Stimulated activated CD4-positive, alpha-beta T cell treated with anti-CD3 and anti-CD28 coated beads, Interleukin-4, amount 100 ng/mL, for 48 hours (primary cell): Measurements from ENCODE around the gene KCNE1.
A peak's percentile ranks its signal among the peaks of the same experiment; 100 is the strongest.
"Not testable (repeated sequence)": the region's sequence is repeated elsewhere in the genome, so short reads cannot be mapped to it uniquely, and the experiment has no call there.

Experiments used
- DNase-seq, 2 donors: peaks; one replicate each; pipeline ENCODE4 v3.0.0-alpha.2; 2020; ENCODE audit warnings: low read depth in 2 of 2

The KCNE1 gene

DNA sequence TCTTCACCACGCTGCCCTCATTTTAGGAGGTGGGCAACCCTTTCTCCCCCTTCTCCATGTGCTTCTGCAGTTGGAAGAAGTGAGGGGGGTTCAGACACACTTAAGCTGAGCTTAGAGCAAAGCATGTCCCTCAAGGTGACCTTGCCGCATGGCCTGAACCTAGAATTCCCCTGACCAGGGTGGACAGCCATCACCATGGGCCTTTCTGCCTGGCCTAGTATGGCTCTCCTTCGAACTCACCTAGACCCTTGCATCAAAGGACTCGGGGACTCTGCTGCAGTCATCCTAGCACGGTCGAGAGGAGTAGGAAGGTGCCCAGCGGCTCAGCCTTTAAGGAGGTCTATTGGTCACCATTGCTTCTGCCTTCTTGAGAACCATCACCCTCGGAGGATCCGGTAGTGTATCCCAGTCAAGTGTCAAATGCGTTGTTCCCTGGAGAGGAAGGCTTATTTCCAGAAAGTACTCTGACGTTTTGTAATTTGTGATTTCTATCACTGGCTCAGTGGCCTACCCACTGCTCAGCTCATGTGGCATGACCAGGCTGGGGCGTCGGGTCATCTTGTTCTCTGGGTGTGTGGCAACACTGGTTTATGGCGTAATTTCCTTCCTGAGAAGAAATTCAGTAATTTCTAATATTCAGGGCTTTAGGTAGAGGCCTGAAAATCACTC, at the start of gene KCNE1:
TSS of gene KCNE1 (minus strand) at position 424 of the 669 bp plus-strand sequence. CDS start 62,576 bp downstream, outside the sequence.
- DNase-seq = no peak

DNA sequence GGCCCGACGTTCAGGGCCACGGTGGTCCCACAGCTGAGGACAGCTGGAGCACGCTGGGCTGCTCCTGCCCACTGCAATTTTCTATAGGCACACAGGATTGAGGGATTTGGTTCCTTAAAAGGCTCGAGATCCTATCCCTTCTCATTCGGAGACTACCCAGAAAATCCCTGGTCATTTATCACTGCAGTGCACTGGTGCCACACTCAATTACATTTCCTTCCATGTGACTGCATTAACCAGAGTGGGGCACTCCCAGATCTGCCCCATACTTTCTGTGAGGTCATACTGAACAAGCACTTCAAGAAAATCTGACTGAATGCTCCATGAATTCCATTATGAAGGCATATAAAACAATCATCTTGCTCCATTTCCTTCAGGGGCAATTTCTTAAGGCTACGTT, 49.8 kb upstream of the KCNE1 start:
- DNase-seq = no peak

GRCh38 chr21:34560609-34561008, 48.6 kb upstream of the KCNE1 start:
- DNase-seq = no peak

DNA sequence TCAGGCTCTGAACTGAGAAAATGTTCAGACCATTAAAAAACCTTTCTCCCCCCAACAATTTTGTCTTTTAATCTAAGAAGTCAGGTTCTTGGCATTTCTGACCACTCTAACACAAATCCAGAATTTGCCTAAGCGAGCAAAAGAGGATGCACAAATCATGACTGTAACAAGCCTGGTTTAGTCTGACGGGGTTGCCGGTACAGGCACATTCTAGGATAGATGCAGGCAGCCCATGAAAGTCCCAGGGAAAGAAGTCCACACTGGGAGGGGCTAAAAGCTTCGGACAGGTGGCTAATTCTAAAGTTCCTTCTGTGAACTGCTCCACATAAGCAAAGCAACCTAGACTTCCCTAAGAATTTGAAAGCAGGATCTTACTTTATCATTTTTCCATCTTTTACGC, 48.0 kb upstream of the KCNE1 start:
- no peak for DNase-seq

DNA sequence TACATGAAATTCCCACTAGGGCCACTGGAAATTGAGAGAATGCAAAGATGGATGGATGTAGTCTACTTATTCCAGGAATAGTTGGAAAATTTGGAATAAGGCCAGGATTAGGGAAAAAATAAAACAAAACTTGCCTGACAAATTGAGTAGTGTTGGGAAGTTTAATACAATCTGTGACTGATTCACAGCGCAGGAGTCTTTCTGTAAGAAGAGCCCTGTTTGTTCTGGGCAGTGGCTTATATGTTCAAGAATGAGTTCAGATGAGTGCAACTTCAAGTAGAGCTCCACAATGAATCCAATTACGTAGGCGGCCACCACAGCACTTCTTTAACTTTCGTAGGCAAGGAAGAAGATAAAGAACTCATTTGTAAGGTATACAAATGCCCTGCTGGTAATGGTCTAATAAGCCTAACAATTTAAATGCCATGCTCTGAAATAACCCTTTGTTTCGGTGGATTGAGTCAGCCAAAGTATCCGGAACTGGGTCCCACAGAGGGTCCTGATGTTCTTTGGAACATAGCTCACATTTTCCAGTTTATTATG, 47.1 kb upstream of the KCNE1 start:
- DNase-seq = no peak

DNA sequence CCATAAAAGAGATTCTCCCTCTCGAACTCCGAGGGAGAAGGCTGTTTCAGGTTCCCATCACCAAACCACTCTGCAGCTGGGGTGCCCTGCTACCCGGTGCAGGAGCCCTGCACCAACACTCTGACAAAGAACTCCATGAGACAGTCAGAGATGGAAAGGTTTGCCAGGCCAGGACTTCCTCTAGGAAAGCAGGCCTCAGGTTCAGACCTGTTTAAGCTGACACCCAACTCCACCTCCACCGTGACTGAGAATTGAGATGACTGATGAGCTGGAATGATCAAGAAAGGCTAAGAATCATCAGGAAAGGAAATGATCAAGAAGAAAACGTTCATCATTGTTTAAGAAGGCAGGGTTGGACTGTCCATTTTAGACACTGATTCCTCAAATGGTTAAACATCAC, 46.2 kb upstream of the KCNE1 start:
- DNase-seq = no peak

DNA sequence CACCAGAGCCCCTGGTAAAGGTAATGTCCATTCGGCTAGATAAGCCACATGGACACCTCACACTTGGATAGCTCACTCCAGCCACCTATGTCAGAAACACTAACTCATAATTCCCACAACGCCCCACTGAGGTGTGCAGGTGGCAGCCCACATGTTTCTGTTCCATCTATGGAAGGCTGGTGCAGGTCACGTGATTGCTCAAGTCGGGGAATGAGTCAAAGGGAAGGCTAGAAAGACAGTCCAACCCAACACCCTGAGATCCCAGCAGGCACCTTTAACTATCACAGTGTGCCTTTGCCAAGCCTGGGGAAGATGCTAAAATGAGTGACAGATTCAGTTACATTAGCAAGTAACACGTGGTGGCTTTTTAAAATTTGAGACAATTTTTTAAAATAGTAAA, 45.3 kb upstream of the KCNE1 start:
- no peak for DNase-seq

DNA sequence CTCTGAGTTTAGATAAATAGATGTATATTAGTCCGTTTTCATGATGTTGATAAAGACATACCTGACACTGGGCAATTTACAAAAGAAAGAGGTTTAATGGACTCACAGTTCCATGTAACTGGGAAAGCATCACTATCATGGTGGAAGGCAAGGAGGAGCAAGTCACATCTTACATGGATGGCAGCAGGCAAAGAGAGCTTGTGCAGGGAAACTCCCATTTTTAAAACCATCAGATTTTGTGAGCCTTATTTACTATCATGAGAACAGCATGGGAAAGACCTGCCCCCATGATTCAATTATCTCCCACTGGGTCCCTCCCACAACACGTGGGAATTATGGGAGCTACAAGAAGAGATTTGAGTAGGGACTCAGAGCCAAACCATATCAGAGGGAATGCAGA, 42.7 kb upstream of the KCNE1 start:
- DNase-seq = not testable (repeated sequence)

DNA sequence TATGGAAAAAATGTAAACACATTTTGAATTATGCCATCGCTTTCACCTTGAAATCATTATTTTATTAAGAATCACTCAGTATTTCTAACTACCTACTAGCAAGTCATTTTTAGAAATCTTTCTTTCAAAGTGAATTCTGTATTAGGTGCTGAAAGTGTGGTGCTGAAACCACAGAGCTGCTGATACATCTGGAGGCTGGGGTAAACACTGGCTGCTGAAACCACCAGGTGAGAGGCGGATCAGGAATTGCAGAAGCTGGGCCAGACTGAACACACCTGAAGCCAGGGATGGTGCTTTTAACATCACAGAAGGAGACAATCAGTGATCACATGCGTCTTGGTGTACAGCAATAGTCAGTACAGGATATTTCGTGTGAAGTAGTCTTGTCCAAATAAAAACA, 42.2 kb upstream of the KCNE1 start:
- DNase-seq = no peak

- no peak for DNase-seq
Measured at GRCh38 chr21:34553151-34553952, 41.3 kb upstream of the KCNE1 start.

GRCh38 chr21:34552360-34553098, 40.5 kb upstream of the KCNE1 start:
- no peak for DNase-seq

DNA sequence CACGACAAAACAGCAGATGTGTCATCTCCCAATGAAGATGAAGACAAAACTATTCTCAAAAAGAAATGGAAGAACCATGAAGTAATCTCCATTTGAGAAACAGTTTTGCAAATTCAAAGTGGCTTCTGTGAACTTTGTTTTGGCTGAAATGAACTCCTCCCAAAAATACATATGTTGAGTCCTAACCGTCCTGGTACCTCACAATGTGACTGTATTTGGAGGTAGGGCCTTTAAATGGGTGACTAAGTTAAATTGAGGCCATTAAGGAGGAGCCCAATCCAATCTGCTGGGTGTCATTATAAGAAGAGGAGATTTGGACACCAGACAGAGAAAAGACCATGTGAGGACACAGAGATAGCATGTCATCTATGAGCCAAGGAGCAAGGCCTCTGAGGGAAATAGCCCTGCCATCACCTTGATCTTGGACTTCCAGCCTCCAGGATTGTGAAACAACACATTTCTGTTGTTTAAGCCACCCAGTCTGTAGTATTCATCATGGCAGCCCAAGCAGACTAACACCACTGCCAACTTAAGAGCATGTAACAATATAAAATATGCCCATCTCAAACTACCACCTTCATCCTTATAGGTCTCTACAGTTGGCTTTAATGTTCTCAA, 38.3 kb upstream of the KCNE1 start:
- DNase-seq = no peak

DNA sequence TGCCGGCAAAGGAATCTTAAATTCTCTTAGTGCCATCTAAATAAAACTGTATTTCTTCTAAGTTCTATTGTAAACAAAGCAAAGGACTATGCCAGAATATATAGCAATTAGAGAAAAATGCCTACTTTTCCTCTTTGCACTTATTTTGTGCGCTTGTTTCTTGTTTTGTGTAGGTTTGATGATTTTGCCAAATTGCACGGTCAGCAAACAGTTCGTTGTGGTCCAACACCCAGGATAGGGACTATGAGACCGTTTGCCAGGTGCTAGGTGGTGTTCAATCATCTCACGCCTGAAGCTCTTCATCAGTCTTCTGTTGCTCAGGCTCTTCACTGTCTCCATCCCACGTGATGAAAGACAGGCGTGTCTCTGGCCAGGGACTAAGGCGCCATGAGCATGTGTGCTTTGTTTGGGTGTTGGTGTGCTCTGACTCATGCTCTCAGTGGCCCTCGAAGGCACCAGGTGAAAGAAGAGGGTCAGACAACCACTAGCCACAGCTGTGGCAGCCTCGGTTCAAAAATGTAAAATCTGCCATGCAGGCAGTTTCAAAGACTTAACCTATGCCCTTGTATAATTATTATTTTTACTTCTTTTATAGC, 36.9 kb upstream of the KCNE1 start:
- no peak for DNase-seq

- DNase-seq = no peak
Measured at GRCh38 chr21:34546542-34546941, 34.5 kb upstream of the KCNE1 start.

GRCh38 chr21:34545079-34545884, 33.3 kb upstream of the KCNE1 start:
- DNase-seq = no peak

DNA sequence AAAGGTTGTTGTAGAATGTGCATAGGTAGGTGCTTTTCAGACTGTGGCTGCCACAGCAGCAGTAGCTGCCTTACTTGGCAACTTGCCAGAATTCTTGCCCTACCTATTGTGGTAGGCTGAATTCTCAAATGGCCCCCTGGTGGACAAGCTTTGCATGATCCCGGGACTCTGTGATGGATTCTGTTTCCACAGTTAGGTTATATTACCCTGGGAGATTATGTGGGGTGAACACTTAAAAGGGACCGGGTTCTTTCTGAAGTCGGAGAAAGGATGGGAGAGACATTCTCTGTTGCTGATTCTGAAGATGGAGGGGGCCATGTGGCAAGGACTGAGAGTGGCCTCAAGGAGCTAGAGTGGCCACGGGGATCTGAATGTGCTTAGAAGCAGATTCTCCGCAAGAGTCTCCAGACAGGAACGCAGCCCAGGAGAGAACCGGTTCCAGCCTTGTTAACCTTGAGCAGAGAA, 32.1 kb upstream of the KCNE1 start:
- DNase-seq = peak; percentile 39 to 41

DNA sequence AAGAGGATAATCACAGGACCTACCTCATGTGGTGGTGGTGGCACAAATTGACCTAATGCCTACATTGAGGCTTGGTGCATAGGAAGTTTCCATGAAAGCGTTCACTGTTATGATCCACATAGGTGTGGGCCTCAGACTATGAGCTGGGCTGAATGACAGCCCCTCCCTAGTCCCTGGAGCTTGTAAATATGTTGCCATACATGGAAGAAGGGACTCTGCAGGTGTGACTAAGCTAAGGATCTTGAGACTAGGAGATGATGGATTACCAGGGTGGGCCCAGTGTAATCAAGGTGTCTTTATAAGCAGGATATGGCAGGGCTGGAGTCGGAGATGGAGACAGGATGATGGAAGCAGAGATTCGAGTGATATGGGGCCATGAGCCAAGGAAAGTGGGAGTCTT, 31.0 kb upstream of the KCNE1 start:
- DNase-seq = no peak

- no peak for DNase-seq
Measured at GRCh38 chr21:34540206-34540605, 28.2 kb upstream of the KCNE1 start.

DNA sequence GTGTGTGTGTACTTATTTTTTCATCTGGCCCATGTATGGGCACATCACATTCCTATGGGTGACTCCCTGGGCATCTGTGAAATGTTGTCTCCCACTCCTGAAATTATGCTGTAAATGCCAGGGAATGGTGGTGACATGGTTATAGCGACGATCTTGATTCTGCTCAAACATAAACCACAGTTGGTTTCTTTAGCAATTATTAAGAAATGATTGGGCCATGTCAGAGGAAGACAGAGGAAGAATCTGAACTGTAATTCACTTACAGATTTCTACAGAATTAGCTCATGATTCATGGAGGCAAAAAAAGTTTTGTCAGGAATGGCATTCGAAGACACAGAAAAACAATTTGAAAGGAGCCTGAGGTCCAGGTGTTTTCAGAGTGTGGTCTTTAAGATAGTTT, 25.8 kb upstream of the KCNE1 start:
- no peak for DNase-seq

- DNase-seq = no peak
Measured at GRCh38 chr21:34536820-34537219, 24.8 kb upstream of the KCNE1 start.

GRCh38 chr21:34536311-34536710, 24.3 kb upstream of the KCNE1 start:
- no peak for DNase-seq
